ENCODE measurements around the gene DAZAP1.

- no peak for TF ChIP-seq CTCF (conservative IDR thresholded peaks at IDR 0.05; ENCODE audit: low read depth, low read length)
- TF ChIP-seq EZH2 (IDR thresholded peaks at IDR 0.05; ENCODE audit: borderline replicate concordance, low read depth, low read length, poor library complexity, severe bottlenecking) = no peak
Measured at GRCh38 chr19:1410136-1410786, 2.9 kb downstream of the DAZAP1 start.
